Renal pelvis (tissue), 4 donors: Measurements from ENCODE around the gene RBM19. TPM values are rescaled to one million over a fixed set of nuclear protein-coding genes. Genes with fewer than 3 reads are reported as not detected.

ENCODE experiments used
- DNase-seq: peaks from one replicate; pipeline ENCODE4 v3.0.0-alpha.2; 2013
- polyA plus RNA-seq, 3 donors: library from polyadenylated mRNA; unstranded; fragments of 120-200 nt; gene quantifications; one replicate each; pipeline ENCODE4 v1.2.1, GENCODE V29; 2013; ENCODE audit not compliant: insufficient read length in 3 of 3

RBM19 gene
- polyA plus RNA-seq, 3 donors: 27.8 to 46.9 (median 40.8) TPM

DNA sequence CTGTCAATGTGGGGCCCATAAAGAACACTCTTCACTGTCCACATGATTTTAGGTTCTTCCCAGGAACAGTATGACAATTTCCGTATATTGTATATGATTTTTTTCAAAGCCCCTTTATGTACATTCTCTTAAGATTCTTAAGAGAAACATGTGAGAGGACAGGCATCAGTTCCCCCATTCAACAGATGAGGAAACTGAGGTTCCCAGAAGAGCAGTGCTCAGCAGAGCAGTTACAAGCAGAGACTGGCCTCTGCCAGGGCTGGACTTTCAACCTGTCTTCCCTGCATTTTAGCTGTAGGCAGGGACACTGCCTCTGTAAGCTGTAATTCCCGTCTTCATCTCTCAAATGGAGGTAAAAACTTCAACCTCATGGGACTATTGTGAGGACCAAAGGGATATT, 77.7 kb downstream of the RBM19 start:
- no peak for DNase-seq

DNA sequence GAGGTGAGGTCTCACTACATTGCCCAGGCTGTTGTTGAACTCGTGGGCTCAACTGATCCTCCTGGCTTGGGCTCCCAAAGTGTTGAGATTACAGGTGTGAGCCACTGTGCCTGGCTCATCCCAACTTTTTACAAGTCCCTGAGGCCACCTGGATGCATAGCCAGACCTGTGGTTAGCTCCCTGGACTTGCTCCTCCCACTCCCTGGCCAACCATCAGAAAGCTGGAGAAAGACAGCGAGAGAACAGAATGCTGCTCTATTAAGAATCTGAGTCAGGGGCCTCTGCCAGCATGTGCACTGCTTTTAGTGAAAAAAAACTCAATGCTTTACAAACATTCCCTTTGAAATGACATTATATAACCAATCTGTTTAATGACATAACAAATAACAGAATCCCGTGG, 78.2 kb downstream of the RBM19 start:
- DNase-seq: no peak

DNA sequence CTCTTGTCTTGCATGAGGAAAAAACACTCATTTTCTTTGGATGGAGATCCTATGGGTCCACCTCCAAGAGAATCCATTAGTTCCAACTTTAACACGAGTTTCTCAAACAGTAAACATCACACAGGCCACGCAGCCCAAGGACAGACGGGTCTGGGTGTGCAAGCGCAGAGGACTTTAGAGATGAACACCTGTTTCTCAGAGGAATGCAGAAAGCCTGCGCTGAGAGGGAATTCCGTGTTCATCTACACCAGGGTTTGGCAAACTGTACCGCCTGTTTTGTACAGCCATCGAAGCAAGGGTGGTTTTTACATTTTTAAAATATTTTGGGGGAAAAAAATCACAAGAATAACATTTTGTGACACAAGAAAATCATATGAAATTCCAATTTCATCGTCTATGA, 79.4 kb downstream of the RBM19 start:
- DNase-seq: no peak

DNA sequence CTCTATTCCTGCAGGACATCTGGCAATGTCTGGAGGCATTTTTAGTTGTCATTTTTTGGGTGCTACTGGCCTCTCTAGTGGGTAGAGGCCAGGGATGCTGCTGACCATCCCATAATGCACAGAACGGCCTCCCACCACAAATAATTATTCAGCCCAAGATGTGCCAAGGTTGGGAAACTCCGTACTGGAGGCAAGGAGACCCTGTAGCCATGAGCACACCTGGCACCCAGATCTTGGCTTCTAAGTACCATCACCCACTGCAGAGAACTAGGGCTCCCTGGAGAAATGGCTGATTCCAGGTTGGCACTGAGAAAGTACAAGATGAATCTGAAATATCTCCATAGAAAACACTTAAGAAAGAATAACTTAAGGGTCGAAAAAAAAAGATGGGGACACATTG, 81.7 kb downstream of the RBM19 start:
- no peak for DNase-seq

DNA sequence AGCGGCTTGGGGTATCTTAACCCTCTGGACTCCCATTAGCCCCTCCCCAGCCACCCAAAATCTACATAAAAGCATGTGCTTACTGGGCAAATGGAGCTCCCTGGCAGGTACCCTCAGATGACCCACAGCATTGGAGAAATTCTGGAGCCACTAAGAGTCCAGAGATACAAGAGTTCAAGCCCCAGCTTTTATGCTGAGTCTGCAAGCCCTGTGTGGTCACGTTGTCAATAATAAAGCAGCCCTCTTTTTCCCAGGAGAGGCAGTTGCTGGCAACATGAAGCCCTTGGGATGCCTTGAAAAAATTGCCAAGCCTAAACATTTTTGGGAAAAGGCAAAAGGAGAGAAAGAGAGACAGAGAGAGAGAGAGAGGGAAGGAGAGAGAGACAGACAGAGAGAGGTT, 83.4 kb downstream of the RBM19 start:
- no peak for DNase-seq

DNA sequence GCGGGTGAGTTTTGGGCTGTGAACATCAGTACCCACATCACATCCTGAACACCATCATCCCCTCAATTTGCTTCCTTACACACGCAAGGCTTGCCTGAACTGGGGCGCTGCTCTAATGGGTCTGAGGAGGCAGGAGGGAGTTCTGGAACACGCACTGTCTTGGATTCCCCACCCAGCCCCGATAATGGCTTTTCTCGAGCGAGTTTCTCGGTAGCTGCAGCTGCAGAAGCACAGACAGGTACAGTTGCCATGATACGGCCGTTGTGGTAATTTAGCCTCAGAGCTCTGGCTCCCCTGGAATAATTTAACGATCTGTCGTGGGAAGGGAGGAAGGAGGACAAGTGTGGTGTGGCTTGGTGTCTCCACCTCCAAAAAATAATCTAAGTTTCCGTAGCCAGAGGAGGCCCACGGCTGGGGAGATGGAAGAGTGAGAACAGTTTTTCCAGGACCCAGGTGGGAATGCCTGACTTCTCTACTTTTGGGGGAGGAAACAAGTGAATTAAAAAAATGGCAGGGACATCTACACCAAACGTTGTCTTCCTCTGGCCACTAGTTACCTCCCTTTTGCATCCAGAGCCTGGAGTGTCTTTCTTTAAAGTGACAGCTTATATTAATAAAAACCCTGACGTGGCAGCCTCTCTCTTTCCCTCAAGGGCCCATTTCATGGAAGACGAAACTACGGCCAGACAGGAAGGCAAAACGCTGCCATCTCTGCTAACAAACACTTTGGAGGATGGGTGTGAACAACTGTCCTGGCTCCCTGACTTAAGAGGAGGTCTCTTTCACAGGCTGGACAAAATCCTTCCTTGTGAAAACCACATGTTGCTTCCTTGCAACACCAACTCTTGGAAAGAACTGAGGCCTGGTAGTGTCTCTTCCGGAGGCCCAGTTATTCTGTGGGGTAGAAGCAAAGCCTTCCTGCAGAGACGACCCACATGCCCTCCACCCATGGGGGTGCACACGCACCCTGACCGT, 84.8 kb downstream of the RBM19 start:
- DNase-seq: no peak

DNA sequence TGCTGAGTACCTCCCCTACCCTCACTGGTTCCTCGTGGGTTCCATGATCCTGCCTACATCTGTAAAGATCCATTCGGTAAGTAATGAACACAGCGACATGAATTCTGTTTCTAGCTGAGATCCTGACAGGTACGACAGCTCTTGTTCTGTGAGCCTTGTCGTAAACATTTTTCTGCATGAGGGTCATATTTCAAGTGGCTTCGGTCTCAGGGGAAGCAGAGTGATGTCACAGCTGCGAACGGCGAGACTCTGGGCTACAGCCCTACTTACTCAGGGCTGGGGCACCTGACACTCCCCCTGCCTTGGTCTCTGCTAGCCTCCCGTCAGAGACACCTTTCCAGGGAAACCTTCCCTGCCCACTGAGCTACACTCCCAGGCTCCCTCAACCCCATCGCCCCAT, 85.8 kb downstream of the RBM19 start:
- DNase-seq: no peak

DNA sequence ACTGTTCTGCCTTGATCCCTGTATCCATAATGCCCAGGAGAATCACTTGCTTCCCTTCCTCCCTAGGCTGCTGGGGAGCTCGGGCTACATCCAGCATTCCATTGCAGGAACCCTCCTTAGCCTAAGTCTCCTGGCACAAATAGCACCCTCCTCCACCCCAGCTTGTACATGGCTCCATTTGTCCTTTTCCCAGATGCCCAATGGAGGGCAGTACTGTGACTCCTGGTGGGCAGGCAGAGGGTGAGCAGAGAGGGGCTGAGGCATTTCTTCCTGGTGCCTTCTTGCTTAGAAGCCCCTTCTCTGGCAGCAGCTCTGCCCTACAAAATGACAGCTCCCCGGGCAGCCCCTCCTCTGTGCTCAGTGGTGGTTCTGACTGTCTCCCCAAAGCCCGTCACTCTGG, 86.5 kb downstream of the RBM19 start:
- no peak for DNase-seq

DNA sequence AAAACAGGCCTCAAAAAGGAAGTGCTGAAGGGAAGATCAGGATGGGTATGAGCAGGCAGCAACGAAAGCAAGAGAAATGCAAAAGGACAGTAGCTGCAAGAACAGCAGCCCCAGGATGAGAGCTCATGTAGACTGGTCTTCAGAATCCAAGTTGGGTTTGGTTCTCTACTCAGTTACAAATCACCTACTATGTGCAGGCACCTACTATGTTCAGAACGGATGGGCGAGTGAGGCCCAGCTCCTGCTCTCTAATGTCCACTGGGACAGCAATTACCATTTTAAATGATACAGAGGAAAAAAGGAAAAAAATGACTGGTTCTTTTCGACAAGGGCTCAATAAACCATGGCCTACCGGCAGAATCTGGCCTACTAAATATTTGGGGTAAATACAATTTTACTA, 88.5 kb downstream of the RBM19 start:
- no peak for DNase-seq

DNA sequence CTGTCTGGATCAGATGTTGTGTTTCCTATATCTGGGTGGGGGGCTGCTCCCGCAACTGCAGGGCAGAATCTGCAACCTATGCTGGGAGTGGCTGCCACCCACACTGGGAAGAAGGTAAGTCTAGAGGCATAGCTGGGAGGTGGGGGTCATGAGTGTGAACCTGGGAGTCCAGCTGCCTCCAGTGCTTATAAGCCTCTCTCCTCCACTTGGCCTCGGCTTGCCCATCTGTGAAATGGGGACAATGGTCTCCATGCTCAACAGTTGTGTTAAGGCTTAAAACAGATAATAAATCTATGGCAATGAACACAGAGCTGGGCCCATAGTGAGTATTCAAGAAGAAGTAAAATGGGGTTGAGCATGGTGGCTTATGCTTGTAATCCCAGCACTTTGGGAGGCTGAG, 90.0 kb downstream of the RBM19 start:
- DNase-seq: no peak

DNA sequence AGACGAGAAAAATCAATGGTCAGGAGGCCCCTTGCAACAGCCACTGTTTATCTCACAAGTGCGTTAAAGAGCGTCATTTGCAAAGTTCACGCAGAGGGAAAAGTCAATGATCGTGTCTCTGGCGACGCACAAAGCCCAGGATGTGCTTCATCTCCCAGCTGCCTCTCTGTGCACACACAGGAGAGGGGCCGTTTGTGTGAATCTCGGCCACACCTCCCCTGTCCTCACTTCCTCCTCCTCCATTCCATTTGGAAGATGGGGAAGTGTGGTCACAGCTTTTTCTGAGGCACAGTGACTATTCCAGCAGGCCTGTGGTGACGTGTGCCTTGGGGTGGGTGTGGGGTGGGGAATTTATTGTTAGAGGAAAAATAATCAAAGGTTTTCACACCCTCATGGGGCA, 90.4 kb downstream of the RBM19 start:
- DNase-seq: no peak

DNA sequence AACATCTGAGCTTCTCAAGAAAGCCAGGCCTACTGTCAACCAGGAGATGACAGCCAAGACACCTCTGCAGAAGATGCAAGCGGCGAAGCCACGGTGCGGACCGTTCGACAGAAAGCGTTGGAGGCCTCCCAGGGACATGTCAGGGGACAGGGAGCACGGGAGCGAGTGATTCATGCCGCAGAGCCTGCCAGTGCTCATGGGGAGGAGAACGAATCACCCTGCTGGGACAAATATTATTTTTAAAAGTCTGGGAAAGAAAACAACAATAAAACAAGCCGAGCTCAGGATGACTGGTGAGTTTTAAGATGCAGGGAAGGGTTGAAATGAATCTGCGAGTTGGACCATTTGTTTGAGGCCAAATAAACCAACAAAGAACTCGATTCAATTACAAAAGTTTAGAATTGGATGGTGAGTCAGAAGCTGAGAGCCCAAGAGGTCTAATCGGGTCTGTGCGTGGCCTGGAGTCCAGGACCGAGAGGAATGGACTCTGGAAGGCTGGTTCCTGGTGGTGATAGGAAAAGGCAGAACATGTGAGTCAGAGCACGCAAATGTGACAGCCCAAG, 91.0 kb downstream of the RBM19 start:
- no peak for DNase-seq

DNA sequence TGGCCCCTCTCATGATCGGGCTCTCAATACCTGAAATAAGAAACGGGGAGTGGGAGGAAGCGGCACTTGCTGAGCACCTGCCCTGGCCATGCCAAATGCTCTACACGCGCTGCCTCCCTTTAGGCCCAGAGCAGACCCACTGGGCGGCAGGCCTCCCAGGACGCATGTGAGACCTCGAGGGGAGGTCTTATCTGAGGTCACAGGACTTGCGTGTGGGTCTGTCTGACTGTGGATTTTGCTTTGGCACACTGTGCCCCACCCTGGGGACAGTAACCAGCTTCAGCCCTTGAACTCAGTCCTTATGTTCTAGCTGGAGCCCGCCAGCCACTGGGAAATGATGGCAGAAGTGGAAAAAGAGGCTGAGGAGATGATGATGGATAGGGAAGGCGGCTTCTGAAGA, 91.8 kb downstream of the RBM19 start:
- DNase-seq: no peak

DNA sequence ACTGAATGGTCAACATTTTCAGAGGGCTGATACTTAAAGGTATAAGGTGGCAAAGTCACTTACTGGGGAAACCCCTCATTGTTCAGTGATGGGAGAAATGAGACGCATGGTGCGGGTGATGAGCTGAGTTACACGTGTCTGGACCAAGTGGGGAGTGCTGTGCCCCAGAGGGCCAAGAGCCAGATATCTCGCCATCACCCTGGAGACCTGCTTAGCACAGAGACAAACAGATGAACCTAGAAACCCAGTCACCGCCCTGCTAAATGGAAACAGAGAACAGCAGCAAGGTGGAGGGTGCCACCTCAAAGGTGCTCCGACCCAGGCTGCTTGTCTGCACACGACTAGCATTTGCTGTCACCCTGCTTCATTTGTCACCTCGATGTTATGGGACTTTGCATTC, 92.4 kb downstream of the RBM19 start:
- no peak for DNase-seq

DNA sequence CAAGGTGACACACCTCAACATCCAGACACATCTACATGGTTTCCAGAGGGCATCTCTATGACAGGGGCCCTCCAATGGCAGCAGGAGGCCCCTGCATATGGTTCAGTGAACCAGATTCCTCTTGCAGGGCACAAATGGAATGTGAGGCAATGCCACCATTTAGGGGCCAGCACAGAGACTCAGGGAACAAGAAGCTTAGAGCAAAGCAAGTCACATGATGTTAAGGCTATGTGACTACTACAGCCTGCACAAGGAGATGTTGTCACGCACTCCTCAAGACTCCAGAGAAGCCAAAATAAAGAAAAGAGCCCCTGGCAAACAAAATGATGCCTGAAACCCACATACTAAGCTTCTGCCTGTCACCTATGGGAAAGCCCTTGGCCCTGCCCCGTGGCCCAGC, 95.2 kb downstream of the RBM19 start:
- no peak for DNase-seq

DNA sequence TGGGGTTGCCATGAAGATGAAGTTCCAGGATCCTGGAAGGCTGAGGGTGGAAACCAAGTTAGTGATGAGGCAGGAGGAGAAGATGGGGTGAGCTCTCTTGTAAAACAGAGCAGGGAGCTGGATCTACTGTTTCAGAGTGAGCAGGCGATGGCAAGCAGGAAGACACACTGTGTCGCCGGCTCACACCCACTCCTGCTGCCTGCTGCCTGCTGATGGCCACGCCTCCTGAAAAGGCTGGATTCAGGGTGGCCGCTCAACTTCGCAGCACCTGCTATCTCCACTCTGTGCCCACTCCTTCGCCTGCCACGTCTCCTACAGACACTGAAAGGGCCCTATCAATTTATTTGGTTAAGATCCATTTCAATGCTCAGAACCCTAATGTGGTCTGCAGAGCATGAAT, 96.1 kb downstream of the RBM19 start:
- no peak for DNase-seq

DNA sequence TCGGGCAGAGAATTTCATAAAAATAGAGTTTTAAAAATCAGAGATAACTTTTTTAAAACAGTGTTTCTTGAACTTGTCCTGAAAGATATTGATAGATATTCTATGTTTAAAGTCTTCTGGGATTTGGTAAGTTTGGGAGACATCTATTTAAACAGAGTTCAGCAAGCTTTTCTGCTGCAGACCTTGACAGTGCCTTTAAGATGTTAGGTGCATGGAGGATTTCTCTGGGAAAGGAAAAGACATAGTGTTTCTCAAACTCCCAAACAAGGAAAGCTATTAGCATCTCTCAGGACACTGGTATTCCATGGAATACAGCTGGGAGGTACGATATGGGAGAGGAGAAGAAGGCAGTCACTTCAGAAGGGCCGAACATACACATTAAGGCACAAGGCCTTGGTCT, 97.8 kb downstream of the RBM19 start:
- no peak for DNase-seq

DNA sequence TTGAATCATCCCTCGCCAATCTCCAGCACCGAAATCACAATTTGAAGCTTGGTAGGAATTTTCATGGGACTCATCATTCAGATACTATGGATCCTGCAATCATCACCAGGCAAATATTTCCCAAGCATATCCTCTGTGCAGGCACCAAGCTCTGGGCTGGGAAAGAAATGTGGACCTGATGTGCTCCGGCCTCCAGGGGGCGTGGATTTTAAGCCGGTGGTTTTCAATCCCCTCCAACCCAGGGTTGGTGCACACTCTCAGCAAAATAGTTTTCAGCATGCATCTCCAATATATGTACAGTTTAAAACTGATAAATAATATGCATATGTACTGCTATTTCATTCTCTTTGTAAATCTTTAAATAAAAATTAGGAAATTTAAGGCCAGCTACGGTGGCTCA, 98.9 kb downstream of the RBM19 start:
- no peak for DNase-seq

DNA sequence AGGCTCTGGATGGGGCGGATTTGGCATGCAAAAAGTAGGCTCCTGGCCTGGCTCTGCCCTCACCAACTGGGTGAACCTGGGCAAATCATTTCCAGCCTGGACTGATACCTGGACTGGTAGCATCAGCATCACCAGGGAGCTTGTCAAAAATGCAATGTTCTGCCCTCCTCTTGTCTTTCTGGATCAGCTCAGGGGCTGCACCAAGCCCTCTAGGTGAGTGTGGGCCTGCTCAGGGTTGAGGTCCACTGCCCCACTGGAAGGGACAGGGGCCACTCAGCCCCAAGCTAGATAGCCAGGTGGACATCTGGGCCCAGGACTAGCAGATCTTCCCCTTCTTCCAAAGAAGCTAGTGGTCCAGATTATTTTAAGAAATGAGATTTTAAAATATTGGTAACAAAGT, 99.6 kb downstream of the RBM19 start:
- DNase-seq: no peak

DNA sequence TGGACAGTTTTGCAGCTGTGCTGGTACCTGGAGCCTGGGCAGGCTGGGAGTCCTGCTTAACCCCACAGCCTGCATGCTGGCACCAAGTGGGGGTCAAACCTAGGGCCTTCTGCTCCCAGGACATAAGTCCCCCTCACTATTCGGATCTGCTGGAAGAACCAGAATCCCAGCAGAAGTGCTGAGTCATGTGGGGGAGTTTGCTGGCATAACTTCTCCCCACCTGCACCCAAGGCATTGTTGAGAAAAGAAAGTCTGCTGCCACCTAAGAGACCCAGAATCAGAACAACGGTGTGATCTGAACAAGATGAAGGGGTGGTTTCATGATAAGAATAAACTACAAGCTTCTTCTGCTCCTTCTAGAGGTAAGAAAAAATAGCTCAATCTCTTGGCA, 102.7 kb downstream of the RBM19 start:
- DNase-seq: no peak

DNA sequence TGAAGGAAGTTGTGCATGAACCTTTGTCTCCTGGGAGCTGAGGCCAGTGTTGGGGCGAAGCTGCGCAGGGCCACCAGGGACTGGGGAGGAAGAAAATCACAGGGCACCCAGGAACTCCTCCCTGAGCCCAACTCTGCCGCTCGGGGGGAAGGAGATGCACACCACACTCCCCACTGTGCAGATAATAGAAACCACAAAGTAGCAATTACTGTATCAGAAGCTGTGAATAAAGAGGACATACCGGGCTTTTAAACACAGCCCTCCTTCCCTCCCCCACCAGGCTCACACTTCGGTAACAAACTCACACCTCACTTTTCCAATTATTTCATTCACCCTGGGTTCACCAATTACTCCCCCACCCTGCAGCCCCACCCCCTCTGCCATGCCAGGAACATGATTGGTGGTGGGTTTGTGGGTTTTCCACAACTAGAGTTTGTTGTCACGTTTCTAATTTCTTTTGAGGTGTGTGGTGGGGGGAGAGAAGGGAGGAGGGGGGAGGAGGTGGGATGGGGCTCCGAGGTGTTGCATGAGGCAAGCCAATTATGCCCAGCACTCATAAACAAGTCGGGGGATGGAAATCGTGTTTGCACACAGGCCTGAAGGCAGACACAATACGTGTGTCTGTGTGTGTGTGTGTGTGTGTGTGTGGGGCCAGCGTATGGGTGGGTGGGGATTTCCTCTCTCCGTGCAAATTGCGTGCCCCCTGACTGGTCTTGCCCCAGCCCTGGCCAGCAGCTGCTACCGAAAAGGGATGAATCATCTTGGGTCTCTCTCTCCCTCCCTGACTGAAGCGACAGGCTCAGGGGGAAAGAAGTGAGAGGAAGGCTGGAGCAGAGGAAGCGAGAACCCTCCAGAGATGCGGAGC, 103.3 kb downstream of the RBM19 start:
- DNase-seq: no peak

DNA sequence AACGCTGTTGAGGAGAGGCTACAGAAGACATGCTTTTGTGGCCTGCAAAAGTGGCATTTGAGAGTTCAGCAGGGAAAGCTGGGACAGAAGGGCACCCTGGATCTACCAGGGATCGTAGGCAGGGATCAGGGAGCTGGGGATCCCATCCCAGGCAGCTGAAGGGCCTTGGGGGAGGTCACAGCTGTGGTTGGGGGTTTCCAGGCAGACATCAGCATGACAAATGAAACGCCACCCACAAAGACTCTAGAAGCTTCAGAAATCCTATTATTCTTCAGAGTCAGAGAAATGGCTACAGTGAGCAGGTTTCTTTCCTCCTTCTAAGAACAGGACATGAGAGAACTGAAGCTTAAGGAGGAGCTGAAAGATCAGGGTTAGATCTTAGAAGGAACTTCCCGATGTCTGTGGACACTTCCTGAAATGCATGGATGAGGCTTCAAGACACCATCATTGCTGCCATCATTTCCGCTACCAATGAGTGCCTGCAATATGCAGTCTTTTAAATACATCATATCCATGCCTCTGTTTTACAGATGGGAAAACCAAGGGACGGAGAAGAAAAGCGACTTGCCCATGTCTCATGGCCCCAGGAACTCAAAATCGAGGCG, 104.3 kb downstream of the RBM19 start:
- no peak for DNase-seq
